Measurements from ENCODE around the gene METTL21C.

METTL21C gene

GRCh38 chr13:102690883-102691282 is 4.0 kb downstream of the METTL21C start:
- Mint-ChIP-seq H3K27me3 (peaks cover 27 to 29% of the 10 kb centered on the region in 2 donors), H3K4me1 (no peaks in the 10 kb centered on the region), H3K9me3 (no peaks in the 10 kb centered on the region), H3K4me3 (no peak overlapping the region), H3K36me3 (no peaks in the 10 kb centered on the region), H3K27ac (no peak overlapping the region)
- ATAC-seq (replicated peaks) (no peak), DNase-seq (no peak)

- Mint-ChIP-seq H3K9me3 (no peaks in the 10 kb centered on the region), H3K36me3 (no peaks in the 10 kb centered on the region), H3K27me3 (peaks cover 13 to 16% of the 10 kb centered on the region in 2 donors), H3K4me1 (no peaks in the 10 kb centered on the region), H3K4me3 (no peak overlapping the region), H3K27ac (no peak overlapping the region)
- DNase-seq (no peak), ATAC-seq (replicated peaks) (no peak)
Measured at GRCh38 chr13:102688306-102688973, 6.4 kb downstream of the METTL21C start.

GRCh38 chr13:102687520-102687919 is 7.3 kb downstream of the METTL21C start:
- H3K27me3 Mint-ChIP-seq = peaks cover 10 to 13% of the 10 kb centered on the region in 2 donors
- ATAC-seq (replicated peaks) = no peak

GRCh38 chr13:102686024-102686423 is 8.8 kb downstream of the METTL21C start:
- no peak for DNase-seq
- Mint-ChIP-seq H3K36me3 (peaks cover 3 to 10% of the 10 kb centered on the region in 2 donors), H3K4me3 (no peak overlapping the region), H3K27ac (no peak overlapping the region), H3K9me3 (peaks cover 0 to 6% of the 10 kb centered on the region in 2 donors), H3K4me1 (peaks cover 5 to 15% of the 10 kb centered on the region in 2 donors), H3K27me3 (peaks cover 5 to 7% of the 10 kb centered on the region in 2 donors)
- no peak for ATAC-seq (replicated peaks)

More at GRCh38 chr13:102687520-102687919, 7.3 kb downstream of the METTL21C start:
- no peak overlapping the region for H3K27ac Mint-ChIP-seq
- no peak for DNase-seq
- peaks cover 3 to 8% of the 10 kb centered on the region in 2 donors for H3K4me1 Mint-ChIP-seq
- H3K4me3 Mint-ChIP-seq = no peak overlapping the region
- peaks cover 0 to 3% of the 10 kb centered on the region in 2 donors for H3K9me3 Mint-ChIP-seq
- H3K36me3 Mint-ChIP-seq = peaks cover 3 to 5% of the 10 kb centered on the region in 2 donors

- Mint-ChIP-seq H3K36me3 (peaks cover 12 to 23% of the 10 kb centered on the region in 2 donors), H3K9me3 (peaks cover 0 to 6% of the 10 kb centered on the region in 2 donors), H3K4me1 (peaks cover 13 to 24% of the 10 kb centered on the region in 2 donors), H3K27ac (no peak overlapping the region), H3K27me3 (no peaks in the 10 kb centered on the region), H3K4me3 (no peak overlapping the region)
- ATAC-seq (replicated peaks) = no peak
- DNase-seq = no peak
Measured at GRCh38 chr13:102683637-102684036, 11.2 kb downstream of the METTL21C start.

- ATAC-seq (replicated peaks) (peak in 1 of 2 donors; percentile 46), DNase-seq (no peak)
- H3K36me3 Mint-ChIP-seq = peaks cover 15 to 26% of the 10 kb centered on the region in 2 donors
- H3K4me3 Mint-ChIP-seq = no peak overlapping the region
- H3K27ac Mint-ChIP-seq = no peak overlapping the region
- H3K9me3 Mint-ChIP-seq = peaks cover 0 to 6% of the 10 kb centered on the region in 2 donors
- H3K4me1 Mint-ChIP-seq = peaks cover 14 to 24% of the 10 kb centered on the region in 2 donors
- H3K27me3 Mint-ChIP-seq = no peaks in the 10 kb centered on the region
Measured at GRCh38 chr13:102682727-102683126, 12.1 kb downstream of the METTL21C start.

- Mint-ChIP-seq H3K4me1 (peaks cover 15 to 24% of the 10 kb centered on the region in 2 donors), H3K9me3 (peaks cover 0 to 6% of the 10 kb centered on the region in 2 donors), H3K27me3 (no peaks in the 10 kb centered on the region), H3K36me3 (peaks cover 19 to 31% of the 10 kb centered on the region in 2 donors), H3K27ac (no peak overlapping the region), H3K4me3 (no peak overlapping the region)
- no peak for ATAC-seq (replicated peaks)
- no peak for DNase-seq
Measured at GRCh38 chr13:102682211-102682610, 12.6 kb downstream of the METTL21C start.

- Mint-ChIP-seq H3K4me3 (no peak overlapping the region), H3K36me3 (peaks cover 22 to 33% of the 10 kb centered on the region in 2 donors), H3K9me3 (peaks cover 0 to 6% of the 10 kb centered on the region in 2 donors), H3K4me1 (peaks cover 15 to 24% of the 10 kb centered on the region in 2 donors), H3K27me3 (no peaks in the 10 kb centered on the region), H3K27ac (peak overlapping the region; percentile 63)
- ATAC-seq (replicated peaks) (peak; percentile 77), DNase-seq (no peak)
Measured at GRCh38 chr13:102680842-102681740, 13.8 kb downstream of the METTL21C start.

- ATAC-seq (replicated peaks) (no peak), DNase-seq (no peak)
- Mint-ChIP-seq H3K4me1 (peaks cover 15 to 24% of the 10 kb centered on the region in 2 donors), H3K27me3 (no peaks in the 10 kb centered on the region), H3K4me3 (no peak overlapping the region), H3K27ac (no peak overlapping the region), H3K9me3 (peaks cover 0 to 6% of the 10 kb centered on the region in 2 donors), H3K36me3 (peaks cover 23 to 33% of the 10 kb centered on the region in 2 donors)
Measured at GRCh38 chr13:102680133-102680717, 14.6 kb downstream of the METTL21C start.

- Mint-ChIP-seq H3K36me3 (peaks cover 23 to 33% of the 10 kb centered on the region in 2 donors), H3K4me3 (no peak overlapping the region), H3K9me3 (peaks cover 0 to 6% of the 10 kb centered on the region in 2 donors), H3K27me3 (no peaks in the 10 kb centered on the region), H3K4me1 (peaks cover 15 to 24% of the 10 kb centered on the region in 2 donors), H3K27ac (no peak overlapping the region)
- DNase-seq = no peak
- no peak for ATAC-seq (replicated peaks)
Measured at GRCh38 chr13:102679449-102680132, 15.3 kb downstream of the METTL21C start.

- H3K36me3 Mint-ChIP-seq = peaks cover 24 to 33% of the 10 kb centered on the region in 2 donors
- no peak overlapping the region for H3K4me3 Mint-ChIP-seq
- no peaks in the 10 kb centered on the region for H3K27me3 Mint-ChIP-seq
- DNase-seq = no peak
- H3K9me3 Mint-ChIP-seq = peaks cover 0 to 6% of the 10 kb centered on the region in 2 donors
- H3K27ac Mint-ChIP-seq = no peak overlapping the region
- peak; percentile 64 to 69 for ATAC-seq (replicated peaks)
- peaks cover 15 to 24% of the 10 kb centered on the region in 2 donors for H3K4me1 Mint-ChIP-seq
Measured at GRCh38 chr13:102678339-102679107, 16.3 kb downstream of the METTL21C start.

- no peaks in the 10 kb centered on the region for H3K27me3 Mint-ChIP-seq
- H3K27ac Mint-ChIP-seq = no peak overlapping the region
- peaks cover 11 to 14% of the 10 kb centered on the region in 2 donors for H3K4me1 Mint-ChIP-seq
- no peak overlapping the region for H3K4me3 Mint-ChIP-seq
- H3K36me3 Mint-ChIP-seq = peaks cover 25 to 37% of the 10 kb centered on the region in 2 donors
- DNase-seq (no peak), ATAC-seq (replicated peaks) (no peak)
- peaks cover 0 to 2% of the 10 kb centered on the region in 2 donors for H3K9me3 Mint-ChIP-seq
Measured at GRCh38 chr13:102677122-102677521, 17.7 kb downstream of the METTL21C start.

- Mint-ChIP-seq H3K36me3 (peaks cover 34 to 43% of the 10 kb centered on the region in 2 donors), H3K4me1 (peaks cover under 1 to 2% of the 10 kb centered on the region in 2 donors), H3K27ac (no peak overlapping the region), H3K4me3 (no peak overlapping the region), H3K9me3 (no peaks in the 10 kb centered on the region), H3K27me3 (no peaks in the 10 kb centered on the region)
- no peak for DNase-seq
- no peak for ATAC-seq (replicated peaks)
Measured at GRCh38 chr13:102675115-102675514, 19.7 kb downstream of the METTL21C start.

Data from stimulated activated naive B cell treated with anti-CD40 and anti-IgM and Interleukin-4, amounts not matched to agents 10 μg/mL and 1 μg/mL and 100 μg/mL, for 72 hours (primary cell).